ENCODE measurements around the gene CPAMD8.

DNA sequence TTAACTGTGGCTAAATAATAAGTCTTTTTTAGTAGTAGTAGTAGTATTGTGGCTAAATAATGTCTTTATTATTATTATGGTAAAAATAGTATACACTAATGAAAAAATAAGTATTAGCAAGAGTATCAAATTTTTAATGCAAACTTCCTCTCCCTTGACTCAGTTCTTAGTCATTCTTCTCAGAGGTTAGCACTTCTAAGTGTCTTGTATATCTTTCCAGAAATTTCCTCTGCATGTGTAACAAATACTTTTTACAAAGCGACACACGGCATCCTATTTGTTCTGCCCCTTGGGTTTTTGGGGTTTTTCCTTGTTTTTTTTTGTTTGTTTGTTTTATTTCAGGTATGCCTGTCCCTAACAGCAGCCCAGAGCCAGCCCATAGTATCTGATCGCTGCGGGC lies 176.5 kb downstream of the CPAMD8 start:
- TF ChIP-seq, protein P1, sequence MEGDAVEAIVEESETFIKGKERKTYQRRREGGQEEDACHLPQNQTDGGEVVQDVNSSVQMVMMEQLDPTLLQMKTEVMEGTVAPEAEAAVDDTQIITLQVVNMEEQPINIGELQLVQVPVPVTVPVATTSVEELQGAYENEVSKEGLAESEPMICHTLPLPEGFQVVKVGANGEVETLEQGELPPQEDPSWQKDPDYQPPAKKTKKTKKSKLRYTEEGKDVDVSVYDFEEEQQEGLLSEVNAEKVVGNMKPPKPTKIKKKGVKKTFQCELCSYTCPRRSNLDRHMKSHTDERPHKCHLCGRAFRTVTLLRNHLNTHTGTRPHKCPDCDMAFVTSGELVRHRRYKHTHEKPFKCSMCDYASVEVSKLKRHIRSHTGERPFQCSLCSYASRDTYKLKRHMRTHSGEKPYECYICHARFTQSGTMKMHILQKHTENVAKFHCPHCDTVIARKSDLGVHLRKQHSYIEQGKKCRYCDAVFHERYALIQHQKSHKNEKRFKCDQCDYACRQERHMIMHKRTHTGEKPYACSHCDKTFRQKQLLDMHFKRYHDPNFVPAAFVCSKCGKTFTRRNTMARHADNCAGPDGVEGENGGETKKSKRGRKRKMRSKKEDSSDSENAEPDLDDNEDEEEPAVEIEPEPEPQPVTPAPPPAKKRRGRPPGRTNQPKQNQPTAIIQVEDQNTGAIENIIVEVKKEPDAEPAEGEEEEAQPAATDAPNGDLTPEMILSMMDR (conservative IDR thresholded peaks at IDR 0.05 in 1 of 2, IDR thresholded peaks at IDR 0.05 in 1 of 2; ENCODE audit: low read depth in 1 of 2, low read length in 2 of 2) = no peak
- no peak for TF ChIP-seq EZH2 (IDR thresholded peaks at IDR 0.05; ENCODE audit: low read length, missing control alignments)

All from fibroblast of lung (primary cell).